ENCODE data around the gene GPRC5A.
A peak's percentile ranks its signal among the peaks of the same experiment; 100 is the strongest.

The GPRC5A gene

GRCh38 chr12:12926571-12927071, 35.3 kb downstream of the GPRC5A start:
- POLR2A ChIA-PET: no interaction called here
- TF ChIP-seq, protein P1, sequence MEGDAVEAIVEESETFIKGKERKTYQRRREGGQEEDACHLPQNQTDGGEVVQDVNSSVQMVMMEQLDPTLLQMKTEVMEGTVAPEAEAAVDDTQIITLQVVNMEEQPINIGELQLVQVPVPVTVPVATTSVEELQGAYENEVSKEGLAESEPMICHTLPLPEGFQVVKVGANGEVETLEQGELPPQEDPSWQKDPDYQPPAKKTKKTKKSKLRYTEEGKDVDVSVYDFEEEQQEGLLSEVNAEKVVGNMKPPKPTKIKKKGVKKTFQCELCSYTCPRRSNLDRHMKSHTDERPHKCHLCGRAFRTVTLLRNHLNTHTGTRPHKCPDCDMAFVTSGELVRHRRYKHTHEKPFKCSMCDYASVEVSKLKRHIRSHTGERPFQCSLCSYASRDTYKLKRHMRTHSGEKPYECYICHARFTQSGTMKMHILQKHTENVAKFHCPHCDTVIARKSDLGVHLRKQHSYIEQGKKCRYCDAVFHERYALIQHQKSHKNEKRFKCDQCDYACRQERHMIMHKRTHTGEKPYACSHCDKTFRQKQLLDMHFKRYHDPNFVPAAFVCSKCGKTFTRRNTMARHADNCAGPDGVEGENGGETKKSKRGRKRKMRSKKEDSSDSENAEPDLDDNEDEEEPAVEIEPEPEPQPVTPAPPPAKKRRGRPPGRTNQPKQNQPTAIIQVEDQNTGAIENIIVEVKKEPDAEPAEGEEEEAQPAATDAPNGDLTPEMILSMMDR (IDR thresholded peaks at IDR 0.05; ENCODE audit: insufficient read depth, low read length, missing control alignments): no peak
- CTCF ChIA-PET: interaction anchor here (1.0 to 2.6 kb wide), 4 partner anchors 10 to 89 kb away, joined by 4 to 11 read pairs (median 5); no protein-coding TSS in a partner anchor
- H3K4me3 ChIP-seq (ENCODE audit: low read depth, low read length): no peak overlapping the region
- DNase-seq (ENCODE audit: low read depth, low spot score): no peak

- POLR2A ChIA-PET: no interaction called here
- TF ChIP-seq, protein P1 (IDR thresholded peaks at IDR 0.05; ENCODE audit: insufficient read depth, low read length, missing control alignments): no peak
- CTCF ChIA-PET: interaction anchor here (1.0 to 2.6 kb wide), 4 partner anchors 9 to 90 kb away, joined by 4 to 11 read pairs (median 5); no protein-coding TSS in a partner anchor
- DNase-seq (ENCODE audit: low read depth, low spot score): no peak
- H3K4me3 ChIP-seq (ENCODE audit: low read depth, low read length): peak overlapping the region; percentile 55
Measured at GRCh38 chr12:12927211-12928079, 36.1 kb downstream of the GPRC5A start.

GRCh38 chr12:12929696-12930095, 38.3 kb downstream of the GPRC5A start:
- POLR2A ChIA-PET: no interaction called here
- TF ChIP-seq, protein P1 (IDR thresholded peaks at IDR 0.05; ENCODE audit: insufficient read depth, low read length, missing control alignments): no peak
- H3K4me3 ChIP-seq (ENCODE audit: low read depth, low read length): no peak overlapping the region
- no peak for DNase-seq (ENCODE audit: low read depth, low spot score)
- CTCF ChIA-PET: interaction anchor here (0.7 kb wide), 1 partner anchor 45 kb away, joined by 3 read pairs; no protein-coding TSS in a partner anchor

- TF ChIP-seq, protein P1 (IDR thresholded peaks at IDR 0.05; ENCODE audit: insufficient read depth, low read length, missing control alignments): no peak
- no peak for DNase-seq (ENCODE audit: low read depth, low spot score)
- ChIA-PET CTCF (interaction anchor here (0.7 kb wide), 1 partner anchor 44 kb away, joined by 3 read pairs; no protein-coding TSS in a partner anchor), POLR2A (no interaction called here)
- no peak overlapping the region for H3K4me3 ChIP-seq (ENCODE audit: low read depth, low read length)
Measured at GRCh38 chr12:12930633-12931219, 39.4 kb downstream of the GPRC5A start.

DNA sequence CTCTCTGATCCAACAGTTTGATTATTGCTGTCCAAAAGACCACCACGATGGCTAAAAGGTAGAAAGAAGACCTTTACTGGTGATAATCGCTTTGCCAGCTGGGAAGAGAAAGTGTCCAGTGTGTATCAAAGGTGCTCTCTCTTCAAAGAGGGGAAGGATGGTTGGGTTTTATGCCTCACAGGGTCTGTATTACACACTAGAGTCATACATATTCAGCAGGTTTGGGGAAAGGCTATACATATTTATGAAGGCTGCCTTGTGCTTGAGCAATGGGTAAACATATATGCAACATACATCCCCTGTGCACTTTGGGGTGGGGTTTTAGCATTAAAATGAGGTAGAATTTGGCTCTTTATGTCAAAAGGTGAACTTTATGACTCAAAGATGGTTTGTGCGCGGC, 42.4 kb downstream of the GPRC5A start:
- no peak for DNase-seq (ENCODE audit: low read depth, low spot score)
- POLR2A ChIA-PET: no interaction called here
- CTCF ChIA-PET: no interaction called here
- TF ChIP-seq, protein P1 (IDR thresholded peaks at IDR 0.05; ENCODE audit: insufficient read depth, low read length, missing control alignments): no peak
- no peak overlapping the region for H3K4me3 ChIP-seq (ENCODE audit: low read depth, low read length)

DNA sequence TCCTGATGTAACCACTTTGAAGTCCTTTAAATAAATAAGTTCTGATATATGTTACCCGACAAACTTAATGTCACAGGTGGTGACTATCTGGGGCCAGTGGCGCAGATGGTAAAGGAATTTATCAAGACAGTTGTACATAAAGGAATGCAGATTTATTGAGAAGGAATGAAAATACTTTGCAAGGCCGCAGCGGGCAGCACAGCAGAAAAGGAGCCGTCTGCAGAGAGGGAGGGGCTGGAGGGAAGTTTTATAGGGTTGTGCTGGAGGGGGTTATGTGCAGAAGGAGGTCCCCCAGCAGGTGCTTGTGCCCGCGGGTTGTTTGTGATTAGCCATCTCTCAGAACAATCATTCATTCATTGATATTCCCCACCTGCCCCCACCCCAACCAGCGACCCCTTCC, 43.2 kb downstream of the GPRC5A start:
- no peak for DNase-seq (ENCODE audit: low read depth, low spot score)
- TF ChIP-seq, protein P1 (IDR thresholded peaks at IDR 0.05; ENCODE audit: insufficient read depth, low read length, missing control alignments): no peak
- no peak overlapping the region for H3K4me3 ChIP-seq (ENCODE audit: low read depth, low read length)
- ChIA-PET POLR2A (no interaction called here), CTCF (interaction anchor here (1.1 kb wide), 1 partner anchor 18 kb away, joined by 3 read pairs; no protein-coding TSS in a partner anchor)

Measured in AG04449 (cell line).